ENCODE measurements around the gene TNIP1. TPM values are rescaled to one million over a fixed set of nuclear protein-coding genes. Genes with fewer than 3 reads are reported as not detected.

The TNIP1 gene
- total RNA-seq, 3 donors from 2014 or later (not counting 1 experiment from before 2014, with no cell fraction given): 140 to 180 (median 153) TPM

DNA sequence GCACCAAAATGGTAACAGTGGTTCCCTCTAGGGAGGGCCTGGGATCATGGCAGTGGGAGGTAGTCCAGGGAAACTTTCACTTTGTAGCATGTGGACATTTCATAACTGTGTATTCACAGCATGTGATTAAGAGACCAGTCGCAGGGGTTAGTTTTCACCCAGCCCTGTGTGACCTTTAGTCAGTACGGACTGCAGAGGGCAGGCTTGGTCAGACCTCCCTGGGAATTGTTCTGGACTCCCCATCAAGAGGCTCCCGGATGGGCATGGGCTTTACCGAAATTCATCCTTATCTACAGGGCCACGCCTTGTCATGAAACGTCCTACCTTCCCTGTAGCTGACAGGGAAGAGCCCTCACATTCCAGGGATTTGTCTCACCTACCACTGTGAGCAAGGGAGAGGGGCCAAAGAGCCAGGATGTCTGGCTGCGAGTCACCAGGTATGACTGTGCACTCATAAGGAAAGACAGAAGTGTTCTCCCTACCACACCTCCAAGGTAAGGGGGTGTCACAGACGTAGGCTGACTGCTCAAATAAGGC, 40.6 kb downstream of the TNIP1 start:
- no peak for TF ChIP-seq CTCF (IDR thresholded peaks at IDR 0.05)
- Mint-ChIP-seq H3K27ac (no peak overlapping the region), H3K27me3 (ENCODE audit: low read depth in 2 of 2) (no peaks in the 10 kb centered on the region), H3K9me3 (no peaks in the 10 kb centered on the region), H3K4me1 (no peaks in the 10 kb centered on the region), H3K36me3 (no peaks in the 10 kb centered on the region), H3K4me3 (no peak overlapping the region)
- Histone ChIP-seq H3K36me3 (ENCODE audit: control insufficient read depth, insufficient read depth, low read length) (peaks cover 95% of the 10 kb centered on the region), H3K4me3 (ENCODE audit: low read length) (no peak overlapping the region), H3K27ac (ENCODE audit: low read length) (no peak overlapping the region), H3K9me3 (ENCODE audit: control insufficient read depth, insufficient read depth, low read length) (no peaks in the 10 kb centered on the region), H3K4me1 (ENCODE audit: control insufficient read depth, insufficient read depth, low read length) (no peaks in the 10 kb centered on the region), H3K27me3 (ENCODE audit: control insufficient read depth, insufficient read depth, low read length) (no peaks in the 10 kb centered on the region)
- no peak for DNase-seq
- WGBS (ENCODE audit: insufficient coverage): 99% methylated on average over 8 of the region's 8 CpGs
- ATAC-seq: peak in 1 of 3 donors; percentile 5
- intact Hi-C loops (cut with micrococcal nuclease): no loop called here

GRCh38 chr5:151039665-151040064, 41.2 kb downstream of the TNIP1 start:
- Mint-ChIP-seq H3K36me3 (no peaks in the 10 kb centered on the region), H3K27me3 (ENCODE audit: low read depth in 2 of 2) (no peaks in the 10 kb centered on the region), H3K27ac (no peak overlapping the region), H3K4me1 (no peaks in the 10 kb centered on the region), H3K9me3 (no peaks in the 10 kb centered on the region), H3K4me3 (no peak overlapping the region)
- TF ChIP-seq CTCF (IDR thresholded peaks at IDR 0.05): no peak
- no peaks in the 10 kb centered on the region for H3K4me1 ChIP-seq (ENCODE audit: control insufficient read depth, insufficient read depth, low read length)
- ATAC-seq (no peak), DNase-seq (no peak)
- WGBS (ENCODE audit: insufficient coverage): 98% methylated on average over 9 of the region's 9 CpGs
- H3K4me3 ChIP-seq (ENCODE audit: low read length): no peak overlapping the region
- no peaks in the 10 kb centered on the region for H3K9me3 ChIP-seq (ENCODE audit: control insufficient read depth, insufficient read depth, low read length)
- peaks cover 96% of the 10 kb centered on the region for H3K36me3 ChIP-seq (ENCODE audit: control insufficient read depth, insufficient read depth, low read length)
- H3K27me3 ChIP-seq (ENCODE audit: control insufficient read depth, insufficient read depth, low read length): no peaks in the 10 kb centered on the region
- intact Hi-C loops (cut with micrococcal nuclease): no loop called here
- H3K27ac ChIP-seq (ENCODE audit: low read length): no peak overlapping the region

GRCh38 chr5:151038801-151039238, 42.0 kb downstream of the TNIP1 start:
- Mint-ChIP-seq H3K4me3 (no peak overlapping the region), H3K27me3 (ENCODE audit: low read depth in 2 of 2) (no peaks in the 10 kb centered on the region), H3K27ac (peak overlapping the region in 1 of 2 donors; percentile 9), H3K9me3 (no peaks in the 10 kb centered on the region), H3K36me3 (no peaks in the 10 kb centered on the region), H3K4me1 (no peaks in the 10 kb centered on the region)
- H3K36me3 ChIP-seq (ENCODE audit: control insufficient read depth, insufficient read depth, low read length): peaks cover 97% of the 10 kb centered on the region
- no peaks in the 10 kb centered on the region for H3K27me3 ChIP-seq (ENCODE audit: control insufficient read depth, insufficient read depth, low read length)
- DNase-seq: no peak
- no peak for ATAC-seq
- WGBS (ENCODE audit: insufficient coverage): 94% methylated on average over 7 of the region's 7 CpGs
- TF ChIP-seq CTCF (IDR thresholded peaks at IDR 0.05): no peak
- H3K4me1 ChIP-seq (ENCODE audit: control insufficient read depth, insufficient read depth, low read length): no peaks in the 10 kb centered on the region
- intact Hi-C loops (cut with micrococcal nuclease): no loop called here
- no peak overlapping the region for H3K27ac ChIP-seq (ENCODE audit: low read length)
- no peak overlapping the region for H3K4me3 ChIP-seq (ENCODE audit: low read length)
- H3K9me3 ChIP-seq (ENCODE audit: control insufficient read depth, insufficient read depth, low read length): no peaks in the 10 kb centered on the region

- no peaks in the 10 kb centered on the region for H3K27me3 ChIP-seq (ENCODE audit: control insufficient read depth, insufficient read depth, low read length)
- DNase-seq: no peak
- no peak for ATAC-seq
- H3K4me1 Mint-ChIP-seq: no peaks in the 10 kb centered on the region
- no peak for TF ChIP-seq CTCF (IDR thresholded peaks at IDR 0.05)
- no peaks in the 10 kb centered on the region for H3K27me3 Mint-ChIP-seq (ENCODE audit: low read depth in 2 of 2)
- no peaks in the 10 kb centered on the region for H3K9me3 ChIP-seq (ENCODE audit: control insufficient read depth, insufficient read depth, low read length)
- no peak overlapping the region for H3K27ac ChIP-seq (ENCODE audit: low read length)
- H3K9me3 Mint-ChIP-seq: no peaks in the 10 kb centered on the region
- H3K4me3 Mint-ChIP-seq: no peak overlapping the region
- H3K4me3 ChIP-seq (ENCODE audit: low read length): no peak overlapping the region
- H3K36me3 ChIP-seq (ENCODE audit: control insufficient read depth, insufficient read depth, low read length): peaks cover 97% of the 10 kb centered on the region
- H3K4me1 ChIP-seq (ENCODE audit: control insufficient read depth, insufficient read depth, low read length): no peaks in the 10 kb centered on the region
- peak overlapping the region in 1 of 2 donors; percentile 9 for H3K27ac Mint-ChIP-seq
- intact Hi-C loops (cut with micrococcal nuclease): no loop called here
- H3K36me3 Mint-ChIP-seq: no peaks in the 10 kb centered on the region
- 97% methylated on average over 8 of the region's 8 CpGs for WGBS (ENCODE audit: insufficient coverage)
These were observed 42.5 kb downstream of the TNIP1 start for GRCh38 chr5:151038412-151038745.

All from natural killer cell (primary cell).